Activated T-cell treated with anti-CD3 and anti-CD28 coated beads, Interleukin-2, amount 50 U/mL, for 72 hours (primary cell): Measurements from ENCODE around the gene DUSP22. TPM values are rescaled to one million over a fixed set of nuclear protein-coding genes. Genes with fewer than 3 reads are reported as not detected.
A peak's percentile ranks its signal among the peaks of the same experiment; 100 is the strongest.

Experiments used
- ATAC-seq, 2 donors: fragments of 150-1000 bp; cut with Tn5 transposase; replicated peaks in 1 of 2; 2 replicates each; pipeline ENCODE4 v1.10.0; 2021; ENCODE audit warnings: moderate library complexity in 2 of 2, mild to moderate bottlenecking in 1 of 2
- DNase-seq, 2 donors: peaks; one replicate each; pipeline ENCODE4 v3.0.0; 2021 to 2022; ENCODE audit warnings: mixed read lengths in 1 of 2
- H3K27ac Mint-ChIP-seq: one replicate; pipeline ENCODE4 v1.8.0; 2022; ENCODE audit warnings: mild to moderate bottlenecking, moderate library complexity, mixed read lengths
- H3K27me3 Mint-ChIP-seq: one replicate; pipeline ENCODE4 v1.8.0; 2022; ENCODE audit warnings: low read depth, mixed read lengths
- H3K36me3 Mint-ChIP-seq, 2 donors: one replicate each; pipeline ENCODE4 v1.8.0; 2022; ENCODE audit warnings: mixed read lengths in 2 of 2, mild to moderate bottlenecking in 1 of 2; ENCODE audit not compliant: insufficient read depth in 2 of 2
- H3K4me1 Mint-ChIP-seq: one replicate; pipeline ENCODE4 v1.8.0; 2022; ENCODE audit warnings: low read depth, mixed read lengths
- H3K4me3 Mint-ChIP-seq, 2 donors: one replicate each; pipeline ENCODE4 v1.8.0; 2022; ENCODE audit warnings: mild to moderate bottlenecking in 2 of 2, mixed read lengths in 2 of 2, moderate library complexity in 2 of 2
- H3K9me3 Mint-ChIP-seq, 2 donors: one replicate each; pipeline ENCODE4 v1.8.0; 2022; ENCODE audit warnings: mixed read lengths in 2 of 2
- total RNA-seq, 2 donors: library from RNA; stranded (reverse); gene quantifications; one replicate each; pipeline ENCODE4 v1.2.3, GENCODE V29; 2022

DUSP22 gene
- total RNA-seq, 2 donors from 2014 or later = 43.6 to 48.6 TPM

GRCh38 chr6:393391-394221 lies 101.3 kb downstream of the DUSP22 start:
- peaks cover 41 to 53% of the 10 kb centered on the region in 2 donors for H3K36me3 Mint-ChIP-seq

DNA sequence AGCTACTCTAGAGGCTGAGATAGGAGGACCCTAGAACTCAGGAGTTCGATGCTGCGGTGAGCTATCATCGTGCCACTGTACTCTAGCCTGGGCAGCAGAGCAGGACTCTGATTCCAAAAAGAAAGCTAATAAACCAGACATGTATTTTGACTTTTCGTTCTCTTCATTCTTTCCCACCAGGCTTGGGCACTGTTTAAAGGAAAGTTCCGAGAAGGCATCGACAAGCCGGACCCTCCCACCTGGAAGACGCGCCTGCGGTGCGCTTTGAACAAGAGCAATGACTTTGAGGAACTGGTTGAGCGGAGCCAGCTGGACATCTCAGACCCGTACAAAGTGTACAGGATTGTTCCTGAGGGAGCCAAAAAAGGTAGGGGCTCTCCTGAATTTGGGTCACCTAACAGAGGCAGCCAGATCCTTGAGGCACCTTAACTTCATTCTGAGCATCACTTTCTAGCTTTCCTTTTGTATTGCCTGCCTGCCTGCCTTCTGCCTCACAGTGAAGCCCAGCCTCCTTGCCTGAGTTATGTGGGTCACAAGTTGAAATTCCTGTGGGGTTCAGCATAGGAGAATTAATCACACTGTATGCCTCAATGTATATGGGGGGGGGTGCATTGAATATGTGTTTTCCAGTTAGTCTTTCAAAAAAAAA lies 102.5 kb downstream of the DUSP22 start:
- Mint-ChIP-seq H3K36me3 (peaks cover 47 to 65% of the 10 kb centered on the region in 2 donors), H3K27me3 (no peaks in the 10 kb centered on the region), H3K27ac (peak overlapping the region; percentile 99), H3K9me3 (no peaks in the 10 kb centered on the region), H3K4me3 (peak overlapping the region; percentile 93 to 97), H3K4me1 (peaks cover 74% of the 10 kb centered on the region)
- no peak for DNase-seq
- no peak for ATAC-seq

More at GRCh38 chr6:393391-394221, 101.3 kb downstream of the DUSP22 start:
- peak overlapping the region; percentile 93 to 97 for H3K4me3 Mint-ChIP-seq
- H3K4me1 Mint-ChIP-seq = peaks cover 74% of the 10 kb centered on the region
- H3K9me3 Mint-ChIP-seq = no peaks in the 10 kb centered on the region
- peak overlapping the region; percentile 99 for H3K27ac Mint-ChIP-seq
- ATAC-seq (no peak), DNase-seq (peak; percentile 37 to 42)
- H3K27me3 Mint-ChIP-seq = no peaks in the 10 kb centered on the region

DNA sequence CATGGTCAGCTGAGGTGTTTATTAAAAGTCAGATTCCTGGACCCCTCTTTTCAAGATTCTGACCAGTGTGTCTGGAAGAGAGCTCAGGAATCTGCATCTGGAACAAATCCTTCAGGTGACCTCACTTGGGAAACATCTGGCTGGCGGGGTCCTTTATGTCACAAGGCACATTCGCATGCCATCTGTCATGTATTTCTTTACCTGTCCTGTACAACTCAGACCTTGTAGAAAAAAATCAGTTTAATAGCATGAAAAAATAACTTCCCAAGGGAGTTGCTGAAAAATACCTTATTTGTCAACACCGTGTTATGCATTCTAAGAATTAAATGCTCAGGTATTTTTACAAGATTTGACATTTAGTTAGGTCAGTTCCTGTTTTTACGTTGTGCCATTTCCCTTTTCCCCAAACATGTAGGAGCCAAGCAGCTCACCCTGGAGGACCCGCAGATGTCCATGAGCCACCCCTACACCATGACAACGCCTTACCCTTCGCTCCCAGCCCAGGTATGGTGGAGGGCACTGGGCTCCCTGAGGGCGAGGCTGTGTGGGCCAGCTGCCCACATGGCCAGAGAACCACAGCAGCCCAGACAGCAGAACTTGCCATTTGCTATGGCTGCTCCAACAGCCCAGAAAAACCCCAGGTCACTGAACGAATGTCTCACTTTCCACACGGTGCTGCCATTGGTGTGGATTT lies 103.3 kb downstream of the DUSP22 start:
- H3K4me3 Mint-ChIP-seq = peak overlapping the region; percentile 93 to 97
- H3K27me3 Mint-ChIP-seq = no peaks in the 10 kb centered on the region
- ATAC-seq (no peak), DNase-seq (no peak)
- H3K4me1 Mint-ChIP-seq = peaks cover 73% of the 10 kb centered on the region
- H3K9me3 Mint-ChIP-seq = no peaks in the 10 kb centered on the region
- peaks cover 52 to 72% of the 10 kb centered on the region in 2 donors for H3K36me3 Mint-ChIP-seq
- peak overlapping the region; percentile 99 for H3K27ac Mint-ChIP-seq

DNA sequence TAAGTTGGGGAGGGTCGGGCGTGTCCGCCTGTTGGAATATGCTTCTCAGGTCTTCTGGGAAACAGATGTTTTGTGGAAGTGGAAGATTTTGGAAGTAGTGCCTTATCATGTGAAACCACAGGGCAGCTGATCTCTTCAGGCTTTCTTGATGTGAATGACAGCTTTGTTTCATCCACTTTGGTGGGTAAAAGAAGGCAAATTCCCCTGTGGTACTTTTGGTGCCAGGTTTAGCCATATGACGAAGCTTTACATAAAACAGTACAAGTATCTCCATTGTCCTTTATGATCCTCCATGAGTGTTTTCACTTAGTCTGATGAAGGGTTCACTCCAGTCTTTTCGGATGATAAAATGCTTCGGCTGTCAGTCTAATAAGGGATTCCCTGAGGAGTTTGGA lies 103.8 kb downstream of the DUSP22 start:
- H3K4me3 Mint-ChIP-seq = peak overlapping the region; percentile 93 to 97
- peak overlapping the region; percentile 99 for H3K27ac Mint-ChIP-seq
- H3K9me3 Mint-ChIP-seq = no peaks in the 10 kb centered on the region
- peaks cover 72% of the 10 kb centered on the region for H3K4me1 Mint-ChIP-seq
- H3K36me3 Mint-ChIP-seq = peaks cover 52 to 76% of the 10 kb centered on the region in 2 donors
- H3K27me3 Mint-ChIP-seq = no peaks in the 10 kb centered on the region
- ATAC-seq (no peak), DNase-seq (no peak)

GRCh38 chr6:397056-397455 lies 104.8 kb downstream of the DUSP22 start:
- ATAC-seq (no peak), DNase-seq (no peak)
- no peaks in the 10 kb centered on the region for H3K27me3 Mint-ChIP-seq
- peak overlapping the region; percentile 98 for H3K27ac Mint-ChIP-seq
- H3K9me3 Mint-ChIP-seq = no peaks in the 10 kb centered on the region
- peak overlapping the region; percentile 86 to 94 for H3K4me3 Mint-ChIP-seq
- H3K4me1 Mint-ChIP-seq = peaks cover 79% of the 10 kb centered on the region
- H3K36me3 Mint-ChIP-seq = peaks cover 55 to 84% of the 10 kb centered on the region in 2 donors

DNA sequence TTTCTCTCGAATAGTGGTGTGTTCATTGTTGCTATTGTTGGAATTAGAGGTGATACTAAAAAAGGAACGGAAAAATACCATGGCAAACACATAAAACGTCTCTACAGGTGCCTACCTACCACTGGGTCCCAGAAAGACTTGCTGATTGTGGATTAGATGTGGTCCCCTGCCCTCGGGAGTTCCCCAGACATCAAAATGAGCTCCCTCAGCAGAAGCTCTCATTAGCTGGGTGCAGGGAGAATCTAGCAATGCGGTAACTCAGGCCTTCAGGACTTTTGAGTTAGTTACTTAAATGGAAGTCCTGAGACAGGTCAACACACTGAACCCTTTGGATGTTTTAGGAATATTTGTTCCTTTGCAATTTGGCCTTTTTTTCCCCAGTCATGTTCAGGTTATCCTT lies 105.3 kb downstream of the DUSP22 start:
- Mint-ChIP-seq H3K27ac (peak overlapping the region; percentile 98), H3K4me1 (peaks cover 85% of the 10 kb centered on the region), H3K9me3 (no peaks in the 10 kb centered on the region), H3K36me3 (peaks cover 57 to 87% of the 10 kb centered on the region in 2 donors), H3K4me3 (peak overlapping the region; percentile 86 to 94), H3K27me3 (no peaks in the 10 kb centered on the region)
- no peak for DNase-seq
- ATAC-seq = no peak

DNA sequence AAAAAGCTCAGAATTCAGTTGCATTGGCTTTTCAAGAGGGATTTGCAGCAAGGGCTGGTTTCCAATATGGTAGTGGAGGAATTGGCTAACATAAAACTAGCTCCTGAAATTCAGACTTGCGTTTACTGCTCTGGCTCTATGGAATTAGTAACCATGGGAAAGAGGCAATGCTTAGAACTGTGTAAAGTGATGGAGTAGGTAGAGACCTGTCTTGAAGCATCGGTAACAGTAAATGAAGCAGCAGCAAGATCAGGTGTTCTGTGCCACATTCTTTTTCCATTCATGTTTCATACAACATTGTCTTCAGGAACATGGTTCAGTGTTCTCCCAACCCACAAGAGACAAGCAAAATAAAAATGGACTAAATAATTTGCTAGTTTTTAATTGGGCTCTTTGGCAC lies 105.8 kb downstream of the DUSP22 start:
- H3K4me1 Mint-ChIP-seq = peaks cover 89% of the 10 kb centered on the region
- no peaks in the 10 kb centered on the region for H3K9me3 Mint-ChIP-seq
- DNase-seq (no peak), ATAC-seq (no peak)
- H3K27me3 Mint-ChIP-seq = no peaks in the 10 kb centered on the region
- peak overlapping the region; percentile 86 to 94 for H3K4me3 Mint-ChIP-seq
- H3K27ac Mint-ChIP-seq = peak overlapping the region; percentile 98
- peaks cover 58 to 88% of the 10 kb centered on the region in 2 donors for H3K36me3 Mint-ChIP-seq

DNA sequence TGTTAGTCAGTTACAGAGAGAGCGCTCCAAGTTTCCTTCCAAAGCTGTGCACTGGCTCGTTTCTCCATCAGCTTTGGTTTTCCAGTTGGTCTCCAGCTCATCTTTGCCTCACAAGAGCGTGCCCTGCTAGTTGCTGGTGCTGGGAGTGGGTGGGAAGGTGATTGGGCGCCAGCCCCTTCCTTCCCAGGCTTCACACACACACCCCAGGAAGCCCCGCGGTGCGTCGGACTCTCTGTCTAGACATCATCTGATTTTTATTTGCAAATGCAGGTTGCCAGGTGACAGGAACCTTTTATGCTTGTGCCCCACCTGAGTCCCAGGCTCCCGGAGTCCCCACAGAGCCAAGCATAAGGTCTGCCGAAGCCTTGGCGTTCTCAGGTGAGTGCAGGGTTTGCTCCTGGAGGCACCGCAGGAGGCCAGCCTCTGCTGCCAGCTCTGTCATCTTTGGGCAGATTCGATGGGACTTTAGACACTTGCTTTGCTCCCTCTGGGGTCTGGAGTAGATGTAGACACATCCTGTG lies 106.3 kb downstream of the DUSP22 start:
- DNase-seq (no peak), ATAC-seq (no peak)
- peaks cover 95% of the 10 kb centered on the region for H3K4me1 Mint-ChIP-seq
- H3K4me3 Mint-ChIP-seq = peak overlapping the region; percentile 86 to 94
- no peaks in the 10 kb centered on the region for H3K9me3 Mint-ChIP-seq
- peaks cover 63 to 91% of the 10 kb centered on the region in 2 donors for H3K36me3 Mint-ChIP-seq
- no peaks in the 10 kb centered on the region for H3K27me3 Mint-ChIP-seq
- peak overlapping the region; percentile 98 for H3K27ac Mint-ChIP-seq

GRCh38 chr6:399785-400534 lies 107.7 kb downstream of the DUSP22 start:
- Mint-ChIP-seq H3K9me3 (no peaks in the 10 kb centered on the region), H3K27ac (peak overlapping the region; percentile 98), H3K4me3 (peak overlapping the region; percentile 86 to 94)

DNA sequence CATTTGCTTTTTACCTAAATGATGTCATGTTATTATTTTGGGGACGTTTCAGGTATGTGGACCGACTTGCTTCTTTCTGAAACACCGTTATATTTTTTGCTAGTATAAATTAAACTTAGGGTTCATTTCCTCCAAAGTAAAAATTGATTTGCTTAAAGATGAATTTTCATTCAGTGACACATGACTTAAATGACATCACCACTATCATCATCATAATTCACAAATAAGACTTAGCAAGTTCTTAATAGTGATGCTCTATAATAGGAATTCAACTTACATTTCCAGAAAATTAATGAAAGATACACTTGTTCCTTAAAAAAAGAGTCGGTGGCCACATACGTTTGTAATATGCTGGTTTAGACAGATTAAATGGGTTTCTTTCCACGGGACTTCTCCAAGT lies 108.5 kb downstream of the DUSP22 start:
- DNase-seq (no peak), ATAC-seq (no peak)
- Mint-ChIP-seq H3K9me3 (no peaks in the 10 kb centered on the region), H3K27me3 (no peaks in the 10 kb centered on the region), H3K27ac (peak overlapping the region; percentile 97), H3K4me3 (peak overlapping the region; percentile 83 to 92), H3K36me3 (peaks cover 61 to 90% of the 10 kb centered on the region in 2 donors), H3K4me1 (peaks cover 95% of the 10 kb centered on the region)

More at GRCh38 chr6:399785-400534, 107.7 kb downstream of the DUSP22 start:
- ATAC-seq (peak; percentile 54 to 60), DNase-seq (peak; percentile 69 to 78)
- no peaks in the 10 kb centered on the region for H3K27me3 Mint-ChIP-seq
- H3K36me3 Mint-ChIP-seq = peaks cover 65 to 91% of the 10 kb centered on the region in 2 donors
- peaks cover 95% of the 10 kb centered on the region for H3K4me1 Mint-ChIP-seq
